ENCODE measurements around the gene ZFAND2B.

- TF ChIP-seq CTCF (IDR thresholded peaks at IDR 0.05), result no peak
- TF ChIP-seq EZH2 (IDR thresholded peaks at IDR 0.05; ENCODE audit: borderline replicate concordance, insufficient read depth, low read depth, low read length, poor library complexity, severe bottlenecking), result no peak
Observed at GRCh38 chr2:219214141-219214540, 7.6 kb downstream of the ZFAND2B start.

Data from B cell (primary cell).